ENCODE data around the gene SPEM2.

Gene SPEM2

DNA sequence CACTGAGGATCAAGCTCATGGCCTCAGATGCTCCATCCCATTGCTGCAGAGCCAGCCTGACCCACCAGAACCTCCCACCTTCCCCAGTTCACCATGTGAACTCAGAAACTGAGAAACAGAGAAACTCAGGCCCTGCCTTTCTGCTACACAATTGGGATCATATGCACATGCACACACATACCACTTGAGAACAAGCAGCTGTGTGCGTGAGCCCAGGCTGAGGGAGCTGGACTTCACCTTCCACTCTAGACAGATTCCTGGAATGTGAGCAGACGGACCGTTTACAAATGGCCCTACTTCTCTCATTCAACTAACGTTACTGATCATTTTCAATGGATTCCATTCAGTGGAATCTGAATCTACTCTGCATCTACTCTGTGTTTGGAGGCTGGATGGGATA lies 1.7 kb upstream of the SPEM2 start:
- DNase-seq, result no peak

DNA sequence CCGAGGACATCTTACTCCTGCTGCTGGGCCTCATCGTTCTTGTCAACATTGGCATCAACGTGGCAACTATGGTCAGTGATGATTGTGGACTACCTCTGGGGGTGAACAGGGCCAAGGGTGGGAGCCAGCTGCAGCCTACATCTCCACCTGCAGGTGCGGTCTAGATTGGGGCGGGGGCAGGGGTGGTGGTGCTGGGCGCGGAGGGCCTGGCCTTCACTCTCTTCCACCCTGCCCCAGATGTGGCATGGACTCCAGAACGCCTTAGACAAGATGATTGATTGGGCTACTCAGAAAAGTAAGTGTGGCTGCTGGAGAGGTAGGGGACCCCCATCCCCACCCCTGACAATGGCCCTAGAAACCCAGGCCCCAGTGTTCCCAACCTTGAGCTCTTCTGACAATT lies 340 bp downstream of the SPEM2 start:
- DNase-seq, result no peak

DNA sequence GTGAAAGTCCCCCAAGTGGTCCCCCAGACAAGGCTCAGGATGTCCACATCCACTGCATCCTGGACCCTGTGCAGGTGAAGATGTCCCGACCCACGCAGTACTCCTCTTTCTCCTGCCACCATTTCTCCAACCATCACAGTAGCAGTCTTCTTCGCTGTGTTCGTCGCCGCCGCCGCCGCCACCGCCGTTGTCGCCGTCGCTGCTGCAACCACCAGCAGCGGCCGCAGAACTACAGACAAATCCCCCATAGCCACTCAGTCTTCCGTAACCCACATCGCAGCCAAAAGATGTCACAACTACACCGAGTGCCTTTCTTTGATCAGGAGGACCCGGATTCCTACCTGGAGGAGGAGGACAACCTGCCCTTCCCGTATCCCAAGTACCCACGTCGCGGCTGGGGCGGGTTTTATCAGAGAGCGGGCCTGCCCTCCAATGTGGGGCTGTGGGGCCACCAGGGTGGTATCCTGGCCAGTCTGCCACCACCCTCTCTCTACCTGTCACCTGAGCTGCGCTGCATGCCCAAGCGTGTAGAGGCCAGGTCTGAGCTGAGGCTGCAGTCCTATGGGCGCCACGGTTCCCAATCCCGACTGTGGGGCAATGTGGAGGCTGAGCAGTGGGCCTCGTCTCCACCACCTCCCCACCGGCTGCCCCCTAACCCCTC lies 917 bp downstream of the SPEM2 start:
- no peak for DNase-seq

DNA sequence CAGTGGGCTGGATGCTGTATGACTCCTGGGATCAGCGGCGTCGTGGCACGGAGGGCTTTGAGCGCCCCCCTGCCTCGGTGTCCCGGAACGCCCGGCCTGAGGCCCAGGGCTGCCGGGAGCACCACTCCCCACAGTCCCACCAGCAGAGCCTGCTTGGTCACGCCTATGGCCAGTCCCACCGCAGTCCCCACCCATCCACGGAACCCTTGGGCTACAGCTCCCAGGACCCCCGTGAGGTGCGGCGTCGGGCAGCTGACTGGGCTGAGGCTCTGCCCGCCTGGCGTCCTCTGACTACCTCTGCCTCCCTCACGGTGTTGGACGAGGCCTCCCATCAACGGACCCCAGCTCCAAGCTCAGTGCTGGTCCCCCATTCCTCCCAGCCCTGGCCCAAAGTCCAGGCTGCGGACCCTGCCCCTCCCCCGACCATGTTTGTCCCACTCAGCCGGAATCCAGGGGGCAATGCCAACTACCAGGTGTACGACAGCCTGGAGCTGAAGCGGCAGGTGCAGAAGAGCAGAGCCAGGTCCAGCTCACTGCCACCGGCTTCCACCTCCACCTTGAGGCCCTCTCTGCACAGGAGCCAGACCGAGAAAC lies 1.6 kb downstream of the SPEM2 start:
- no peak for DNase-seq

DNA sequence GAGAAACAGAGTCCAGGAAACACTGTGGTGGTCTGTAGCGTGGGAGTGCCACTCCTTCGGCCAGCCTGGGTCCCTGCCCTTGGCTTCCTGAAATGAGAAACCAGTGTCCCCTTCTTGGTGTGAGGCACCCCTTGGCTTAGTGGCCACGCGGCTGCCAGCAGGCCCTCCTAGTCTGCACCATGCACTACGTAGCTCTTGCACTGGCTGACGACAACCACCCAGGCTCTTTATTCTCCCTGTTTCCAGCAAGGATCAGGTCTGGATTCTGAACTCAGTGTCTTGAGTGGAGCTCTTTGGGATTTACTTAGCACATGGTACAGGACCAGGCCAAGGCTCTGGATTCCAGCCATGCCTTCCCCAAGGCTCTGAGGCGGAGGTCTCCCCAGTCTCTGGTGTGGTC lies 2.1 kb downstream of the SPEM2 start:
- DNase-seq, result no peak

- DNase-seq, result no peak
These were observed 3.1 kb downstream of the SPEM2 start, which contains the start of gene SPEM3 for GRCh38 chr17:7428557-7428956. TSS of gene SPEM3 (plus strand) at chr17:7428857. CDS start at chr17:7428903, 46 bp downstream.

- no peak for DNase-seq
These were observed 4.3 kb downstream of the SPEM2 start for GRCh38 chr17:7429722-7430121.

GRCh38 chr17:7431231-7431630 lies 5.8 kb downstream of the SPEM2 start:
- DNase-seq, result no peak

GRCh38 chr17:7432296-7432695 lies 6.9 kb downstream of the SPEM2 start:
- no peak for DNase-seq

DNA sequence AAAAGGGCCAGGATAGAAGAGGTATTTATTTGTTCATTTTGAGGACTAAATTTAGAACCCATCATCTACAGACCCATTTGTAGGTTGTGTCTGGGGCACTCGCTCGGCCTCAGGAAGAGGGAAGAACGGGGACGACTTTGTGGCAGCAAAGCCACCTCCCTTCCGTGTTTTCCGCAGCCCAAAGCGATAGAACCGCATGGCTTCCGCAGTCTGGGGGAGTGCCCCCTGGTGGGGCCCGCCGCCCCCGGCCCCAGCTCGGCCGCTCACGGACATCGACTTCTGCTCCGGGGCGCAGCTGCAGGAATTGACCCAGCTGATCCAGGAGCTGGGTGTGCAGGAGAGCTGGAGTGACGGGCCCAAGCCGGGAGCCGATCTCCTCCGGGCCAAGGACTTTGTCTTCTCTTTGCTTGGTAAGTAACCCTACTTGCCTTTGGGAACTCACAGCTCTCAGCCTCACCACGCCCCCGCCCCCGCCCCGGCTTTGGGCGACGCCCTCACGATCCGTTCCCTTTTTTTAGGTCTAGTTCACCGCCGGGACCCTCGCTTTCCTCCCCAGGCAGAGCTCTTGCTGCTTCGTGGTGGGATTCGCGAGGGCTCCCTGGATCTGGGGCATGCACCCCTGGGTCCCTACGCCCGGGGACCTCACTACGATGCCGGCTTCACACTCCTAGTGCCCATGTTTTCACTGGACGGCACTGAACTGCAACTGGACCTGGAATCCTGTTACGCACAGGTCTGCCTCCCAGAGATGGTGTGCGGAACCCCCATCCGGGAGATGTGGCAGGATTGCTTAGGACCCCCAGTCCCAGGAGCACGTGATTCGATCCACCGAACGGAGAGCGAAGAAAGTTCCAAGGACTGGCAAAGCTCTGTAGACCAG lies 10.5 kb downstream of the SPEM2 start:
- DNase-seq, result peak; percentile 65

DNA sequence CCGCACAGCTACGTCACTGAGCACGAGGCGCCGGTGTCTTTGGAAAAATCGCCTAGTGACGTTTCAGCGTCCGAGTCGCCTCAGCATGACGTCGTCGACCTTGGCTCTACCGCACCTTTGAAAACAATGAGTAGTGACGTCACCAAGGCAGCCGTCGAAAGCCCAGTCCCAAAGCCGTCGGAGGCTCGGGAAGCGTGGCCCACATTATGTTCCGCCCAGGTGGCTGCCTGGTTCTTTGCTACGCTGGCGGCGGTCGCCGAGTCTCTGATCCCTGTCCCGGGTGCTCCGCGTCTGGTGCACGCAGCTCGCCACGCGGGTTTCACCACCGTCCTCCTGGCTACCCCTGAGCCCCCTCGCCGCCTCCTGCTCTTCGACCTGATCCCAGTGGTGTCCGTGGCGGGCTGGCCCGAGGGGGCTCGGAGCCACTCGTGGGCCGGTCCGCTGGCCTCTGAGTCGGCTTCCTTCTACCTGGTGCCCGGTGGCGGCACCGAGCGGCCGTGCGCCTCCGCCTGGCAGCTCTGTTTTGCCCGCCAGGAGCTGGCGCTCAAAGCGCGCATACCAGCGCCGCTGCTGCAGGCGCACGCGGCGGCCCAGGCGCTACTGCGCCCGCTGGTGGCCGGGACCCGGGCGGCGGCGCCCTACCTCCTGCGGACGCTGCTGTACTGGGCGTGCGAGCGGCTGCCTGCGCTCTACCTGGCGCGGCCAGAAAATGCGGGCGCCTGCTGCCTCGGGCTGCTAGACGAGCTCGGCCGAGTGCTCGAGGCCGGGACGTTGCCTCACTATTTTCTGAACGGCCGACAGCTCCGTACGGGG lies 11.3 kb downstream of the SPEM2 start:
- peak; percentile 88 for DNase-seq

GRCh38 chr17:7437369-7437863 lies 12.0 kb downstream of the SPEM2 start:
- DNase-seq, result no peak

DNA sequence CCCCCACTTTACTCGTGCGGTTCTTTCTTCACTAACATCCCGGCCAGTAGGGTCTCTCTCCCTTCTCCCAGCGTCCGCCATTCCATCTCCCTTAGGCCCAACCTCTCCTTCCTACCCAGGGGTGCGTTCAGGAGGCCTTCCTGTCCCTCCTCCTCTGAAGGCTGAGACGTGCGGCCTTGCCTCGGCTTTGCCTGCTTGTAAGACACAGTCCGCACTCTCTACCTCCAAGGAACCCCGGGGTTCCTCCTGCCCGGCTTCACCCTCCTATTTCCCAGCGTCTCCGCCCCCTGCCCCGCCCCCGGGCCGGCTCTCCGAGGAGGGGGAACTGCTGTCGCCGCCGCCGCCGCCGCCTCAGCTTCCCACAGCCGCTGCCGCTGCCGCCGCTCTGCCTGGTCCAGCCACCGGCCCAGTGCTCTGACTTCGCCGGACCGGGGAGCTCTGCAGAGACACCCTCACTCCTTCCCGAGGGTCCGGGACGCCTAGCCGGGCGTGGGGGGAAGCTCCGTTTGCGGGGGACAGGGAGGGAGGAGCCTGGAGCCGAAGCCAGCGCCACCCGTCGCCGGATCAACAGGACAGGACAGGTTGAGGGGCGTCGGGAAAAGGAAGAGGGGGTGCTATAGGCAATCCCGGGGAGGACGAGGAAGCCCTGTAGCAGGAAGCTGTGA lies 12.7 kb downstream of the SPEM2 start:
- DNase-seq, result peak; percentile 51

DNA sequence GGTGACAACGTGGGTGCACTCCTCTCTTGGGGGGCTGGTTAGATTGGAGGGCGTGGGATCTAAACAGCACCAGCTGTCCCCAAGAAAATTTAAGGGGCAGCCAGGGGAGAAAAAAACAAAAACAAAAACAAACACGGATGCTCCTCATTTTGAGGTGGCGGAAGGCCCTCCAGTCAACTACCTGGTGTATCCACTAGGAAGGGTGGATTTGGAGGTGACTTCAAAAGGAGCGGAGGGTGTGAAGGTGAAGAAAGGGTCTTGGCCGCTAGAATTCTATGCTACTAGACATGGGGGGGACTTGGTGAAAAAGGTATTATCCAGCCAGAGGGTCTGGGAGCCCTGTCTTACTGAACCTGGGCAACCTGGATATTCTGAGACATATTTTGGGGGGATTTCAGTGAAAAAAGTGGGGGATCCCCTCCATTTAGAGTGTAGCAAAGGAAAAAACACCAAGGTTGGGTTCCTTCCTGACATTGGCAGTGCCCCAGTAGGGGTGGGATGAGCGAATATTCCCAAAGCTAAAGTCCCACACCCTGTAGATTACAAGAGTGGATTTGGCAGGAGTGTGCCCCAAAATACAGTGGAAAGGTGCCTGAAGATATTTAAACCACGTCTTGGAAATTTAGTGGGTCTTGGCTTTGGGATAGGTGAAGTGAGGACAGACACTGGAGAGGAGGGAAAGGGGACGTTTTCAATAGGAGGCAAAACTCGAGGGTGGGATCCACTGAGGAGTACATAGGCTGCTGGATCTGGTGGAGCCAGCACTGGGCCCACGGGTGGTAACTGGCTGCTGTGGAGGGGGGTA lies 13.4 kb downstream of the SPEM2 start:
- DNase-seq, result no peak

DNA sequence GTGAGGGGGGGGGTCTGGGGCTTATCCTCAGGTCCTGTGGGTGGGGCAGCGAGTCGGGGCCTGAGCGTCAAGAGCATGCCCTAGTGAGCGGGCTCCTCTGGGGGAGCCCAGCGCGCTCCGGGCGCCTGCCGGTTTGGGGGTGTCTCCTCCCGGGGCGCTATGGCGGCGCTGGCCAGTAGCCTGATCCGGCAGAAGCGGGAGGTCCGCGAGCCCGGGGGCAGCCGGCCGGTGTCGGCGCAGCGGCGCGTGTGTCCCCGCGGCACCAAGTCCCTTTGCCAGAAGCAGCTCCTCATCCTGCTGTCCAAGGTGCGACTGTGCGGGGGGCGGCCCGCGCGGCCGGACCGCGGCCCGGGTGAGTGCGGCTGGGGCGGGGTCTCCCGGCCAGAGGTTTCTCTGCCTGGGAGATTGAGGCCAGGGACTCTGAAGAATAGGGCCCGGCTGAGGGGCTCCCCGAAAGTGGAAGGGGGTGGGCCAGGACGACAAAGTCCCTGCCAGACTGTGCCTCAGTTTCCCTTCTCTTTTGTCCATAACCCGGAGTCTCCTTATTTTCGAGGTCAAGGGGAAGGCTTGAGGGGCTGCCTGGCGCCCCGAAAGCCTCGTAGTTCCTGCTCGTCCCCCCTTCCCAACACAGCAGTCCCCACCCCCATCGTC lies 14.2 kb downstream of the SPEM2 start, which contains the start of gene FGF11:
Gene FGF11, plus strand, starts transcription at position 51 of the 651 bp plus-strand sequence. Its CDS starts 109 bp downstream, at position 160.
- DNase-seq, result no peak

DNA sequence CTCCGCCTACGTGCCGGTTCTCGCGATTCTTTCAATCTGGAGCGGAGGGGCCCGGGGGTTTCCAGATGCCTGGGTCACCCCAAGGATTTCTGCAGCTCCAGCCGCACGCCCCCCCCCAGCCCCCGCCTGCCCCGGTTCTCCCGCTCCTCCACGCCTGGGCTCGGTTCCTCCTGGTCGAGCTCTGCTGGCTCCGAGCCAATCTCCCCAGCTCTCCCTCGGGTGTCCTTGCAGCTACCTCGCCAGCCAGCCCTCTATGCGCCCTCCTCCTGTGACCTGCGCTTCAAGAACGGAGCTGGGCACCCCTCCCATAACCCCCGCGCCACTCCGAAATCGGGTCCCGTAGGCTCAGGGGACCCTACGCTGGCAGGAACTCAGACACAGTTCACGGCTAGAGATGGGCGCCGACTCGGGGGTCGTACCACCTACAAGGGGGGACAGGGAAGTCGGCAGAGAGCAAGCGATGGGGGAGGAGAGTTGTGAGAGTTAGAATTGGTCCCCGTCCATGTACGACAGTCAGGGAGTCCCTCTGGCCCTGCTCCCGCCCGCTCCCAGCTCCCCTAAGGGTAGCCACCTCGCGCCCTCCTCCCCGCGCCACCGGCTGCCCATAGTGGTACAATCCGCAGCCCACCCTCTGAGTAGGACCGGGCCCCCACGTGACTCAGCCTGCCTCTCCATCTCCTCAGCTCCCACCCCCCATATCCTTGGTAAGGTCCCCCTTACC lies 14.9 kb downstream of the SPEM2 start:
- peak; percentile 32 for DNase-seq

DNA sequence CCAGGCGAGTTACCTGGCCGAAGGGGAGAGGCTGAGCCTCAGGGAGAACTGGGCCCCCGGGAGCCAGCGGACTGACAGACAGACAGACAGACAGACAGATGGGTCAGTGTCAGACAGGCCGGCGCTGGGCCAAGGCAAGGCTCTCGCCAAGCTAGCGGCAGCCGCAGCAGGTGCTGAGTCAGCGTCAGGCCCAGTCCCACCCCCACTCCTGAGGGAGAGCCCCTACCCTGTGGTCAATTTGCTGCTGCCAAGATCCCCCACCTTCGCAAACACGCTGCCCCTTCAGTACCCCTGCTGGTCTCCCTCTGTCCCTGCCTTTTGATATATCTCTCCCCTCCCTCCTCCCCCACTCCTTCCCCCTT lies 15.4 kb downstream of the SPEM2 start:
- DNase-seq, result no peak

DNA sequence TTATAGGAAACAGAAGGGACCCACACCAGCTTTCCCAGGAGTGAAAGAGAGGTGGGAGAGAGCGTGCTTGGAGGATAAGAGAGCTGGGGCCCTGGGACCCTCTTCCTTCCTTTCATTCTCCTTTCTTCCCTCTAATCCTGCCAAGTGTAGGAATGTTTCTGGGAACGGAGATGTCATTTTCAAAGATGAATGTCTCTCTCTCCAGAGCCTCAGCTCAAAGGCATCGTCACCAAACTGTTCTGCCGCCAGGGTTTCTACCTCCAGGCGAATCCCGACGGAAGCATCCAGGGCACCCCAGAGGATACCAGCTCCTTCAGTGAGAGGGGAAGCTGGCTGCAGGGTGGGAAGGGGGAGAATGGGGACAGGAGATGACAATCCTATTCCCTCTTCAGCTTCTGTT lies 15.8 kb downstream of the SPEM2 start:
- no peak for DNase-seq

DNA sequence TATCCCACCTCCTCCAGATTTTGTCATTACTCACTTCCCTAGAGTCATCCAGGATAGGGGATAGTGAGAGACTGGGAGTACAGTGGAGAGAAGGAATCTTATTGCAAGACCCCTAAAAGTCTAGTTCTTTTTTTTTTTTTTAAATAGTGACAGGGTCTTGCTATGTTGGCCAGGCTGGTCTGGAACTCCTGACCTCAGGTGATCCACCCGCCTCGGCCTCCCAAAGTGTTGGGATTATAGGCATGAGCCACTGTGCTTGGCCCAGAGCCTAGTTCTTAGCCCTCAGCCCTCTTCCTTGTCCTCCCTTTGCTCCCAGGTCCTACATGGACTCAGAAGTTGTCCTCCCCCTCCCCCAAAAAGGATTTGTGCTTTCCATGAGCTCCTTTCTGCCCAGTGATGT lies 16.7 kb downstream of the SPEM2 start:
- DNase-seq, result no peak
